Stomach smooth muscle (tissue), 2 donors: ENCODE results near the gene ARL6IP4.
A peak's percentile ranks its signal among the peaks of the same experiment; 100 is the strongest.

ENCODE experiments used
- H3K27ac ChIP-seq: one replicate; pipeline ENCODE4 v1.7.0; 2013; ENCODE audit warnings: mild to moderate bottlenecking, low read length, inconsistent platforms
- H3K27me3 ChIP-seq, 2 donors: one replicate each; pipeline ENCODE4 v1.7.0; 2013; ENCODE audit warnings: low read length in 2 of 2; ENCODE audit not compliant: insufficient read depth in 2 of 2, control insufficient read depth in 1 of 2
- H3K36me3 ChIP-seq, 2 donors: one replicate each; pipeline ENCODE4 v1.7.0; 2013; ENCODE audit warnings: low read length in 2 of 2; ENCODE audit not compliant: control insufficient read depth in 2 of 2, insufficient read depth in 2 of 2
- H3K4me1 ChIP-seq: one replicate; pipeline ENCODE4 v1.7.0; 2013; ENCODE audit warnings: low read length; ENCODE audit not compliant: control insufficient read depth, insufficient read depth
- H3K4me3 ChIP-seq, 2 donors: one replicate each; pipeline ENCODE4 v1.7.0; 2013; ENCODE audit warnings: low read length in 2 of 2
- H3K9ac ChIP-seq, 2 donors: one replicate each; pipeline ENCODE4 v1.7.0; 2013; ENCODE audit warnings: low read length in 2 of 2, mild to moderate bottlenecking in 1 of 2
- H3K9me3 ChIP-seq, 2 donors: one replicate each; pipeline ENCODE4 v1.7.0; 2013; ENCODE audit warnings: low read length in 2 of 2; ENCODE audit not compliant: control insufficient read depth in 2 of 2
- donor health status: healthy.
- donor health status: Pancreatic carcinoma.

Gene ARL6IP4

GRCh38 chr12:122959566-122960192 is 20.8 kb upstream of the ARL6IP4 start:
- peaks cover 15% of the 10 kb centered on the region for H3K4me1 ChIP-seq
- no peaks in the 10 kb centered on the region for H3K9me3 ChIP-seq
- H3K9ac ChIP-seq, result no peak overlapping the region
- no peaks in the 10 kb centered on the region for H3K27me3 ChIP-seq
- H3K27ac ChIP-seq, result no peak overlapping the region
- H3K4me3 ChIP-seq, result no peak overlapping the region
- peaks cover 0 to 2% of the 10 kb centered on the region in 2 donors for H3K36me3 ChIP-seq

- no peaks in the 10 kb centered on the region for H3K9me3 ChIP-seq
- no peak overlapping the region for H3K9ac ChIP-seq
- peaks cover 19% of the 10 kb centered on the region for H3K4me1 ChIP-seq
- H3K4me3 ChIP-seq, result no peak overlapping the region
- H3K36me3 ChIP-seq, result peaks cover 0 to 2% of the 10 kb centered on the region in 2 donors
- no peak overlapping the region for H3K27ac ChIP-seq
- H3K27me3 ChIP-seq, result no peaks in the 10 kb centered on the region
Observed at GRCh38 chr12:122960193-122960569, 20.3 kb upstream of the ARL6IP4 start.

DNA sequence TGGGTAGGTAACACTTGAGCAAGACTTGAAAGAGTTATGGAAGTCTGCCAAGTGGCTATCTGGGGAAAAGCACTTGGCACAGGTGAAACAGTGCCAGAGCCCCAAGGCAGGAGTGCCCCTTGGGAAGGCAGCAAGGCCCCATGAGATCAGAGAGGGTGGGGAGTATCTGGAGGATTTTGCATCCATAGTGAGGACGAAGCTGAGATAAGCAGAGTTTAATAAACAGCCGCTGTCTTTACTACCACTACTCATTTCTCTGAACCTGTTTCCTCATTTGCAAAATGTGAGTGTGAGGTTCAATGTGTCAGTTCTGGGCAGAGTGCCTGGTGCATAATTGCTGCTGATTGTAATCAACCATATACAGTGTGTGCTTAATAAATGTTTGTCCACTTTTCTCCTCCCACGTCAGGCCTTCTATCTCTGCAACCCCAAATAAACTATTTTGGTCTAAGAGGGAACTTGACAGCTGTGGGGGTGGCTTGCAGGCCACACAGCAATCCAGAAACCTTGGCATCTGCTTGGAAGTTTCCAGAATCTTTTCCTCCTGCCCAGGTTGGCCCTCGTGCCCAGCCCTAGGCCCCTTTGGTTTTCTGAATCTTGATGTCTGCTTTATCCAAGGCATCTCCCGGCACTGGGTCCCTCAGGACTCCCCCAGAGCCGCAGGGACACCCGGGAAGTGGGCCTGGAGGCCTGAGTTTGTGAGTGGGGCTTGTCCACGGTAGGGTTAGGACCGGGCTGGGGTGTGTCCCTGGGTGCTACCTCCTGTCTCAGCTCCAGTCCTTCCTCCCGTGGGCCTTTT is 18.8 kb upstream of the ARL6IP4 start:
- peaks cover 30% of the 10 kb centered on the region for H3K4me1 ChIP-seq
- no peaks in the 10 kb centered on the region for H3K27me3 ChIP-seq
- H3K4me3 ChIP-seq, result no peak overlapping the region
- no peaks in the 10 kb centered on the region for H3K9me3 ChIP-seq
- H3K9ac ChIP-seq, result no peak overlapping the region
- peaks cover 0 to 2% of the 10 kb centered on the region in 2 donors for H3K36me3 ChIP-seq
- no peak overlapping the region for H3K27ac ChIP-seq

GRCh38 chr12:122963941-122964265 is 16.6 kb upstream of the ARL6IP4 start:
- Histone ChIP-seq H3K9ac (no peak overlapping the region), H3K27me3 (no peaks in the 10 kb centered on the region), H3K4me1 (peaks cover 30% of the 10 kb centered on the region), H3K9me3 (no peaks in the 10 kb centered on the region), H3K4me3 (peak overlapping the region; percentile 40 to 49), H3K27ac (no peak overlapping the region), H3K36me3 (peaks cover 0 to 2% of the 10 kb centered on the region in 2 donors)

DNA sequence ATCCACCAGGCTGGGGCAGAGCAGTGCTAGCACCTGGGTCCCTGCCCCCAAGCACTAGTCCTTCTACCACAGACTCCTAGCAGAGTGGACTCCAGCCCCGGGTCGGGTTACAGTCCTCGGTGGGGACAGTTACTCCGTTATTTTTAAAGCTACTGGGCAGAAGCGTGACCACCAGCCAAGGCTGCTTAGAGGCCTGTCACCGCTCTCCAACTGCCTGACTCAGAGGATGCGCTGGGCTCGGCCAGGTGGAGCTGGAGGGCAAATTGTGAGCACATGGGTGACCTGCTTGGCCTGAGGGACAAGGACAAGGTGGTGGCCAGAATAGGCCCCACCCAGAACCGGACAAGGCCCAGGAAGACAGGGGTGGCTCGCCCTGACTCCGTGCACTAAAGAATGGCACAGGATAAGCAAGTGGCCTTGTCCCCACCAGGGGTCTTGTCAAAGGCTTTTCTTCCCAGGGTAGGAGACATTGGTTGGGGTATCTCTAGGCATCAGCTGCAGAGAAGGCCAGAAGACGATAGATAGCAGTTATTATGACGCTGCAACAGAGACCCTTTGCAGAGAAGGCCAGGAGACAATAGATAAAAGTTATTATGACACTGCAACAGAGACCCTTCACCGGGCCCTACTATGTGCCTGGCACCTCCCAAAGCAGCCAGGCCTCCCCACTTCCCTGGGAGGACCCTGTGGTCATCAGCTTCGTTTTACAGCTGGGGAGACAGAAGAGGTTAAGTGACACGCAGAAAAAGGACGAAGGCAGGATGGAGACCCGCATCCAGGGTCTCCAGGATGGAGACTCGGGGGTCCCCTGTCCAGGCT is 15.8 kb upstream of the ARL6IP4 start:
- peaks cover 30% of the 10 kb centered on the region for H3K4me1 ChIP-seq
- H3K9me3 ChIP-seq, result no peaks in the 10 kb centered on the region
- H3K27ac ChIP-seq, result no peak overlapping the region
- H3K36me3 ChIP-seq, result peaks cover 0 to under 1% of the 10 kb centered on the region in 2 donors
- no peak overlapping the region for H3K9ac ChIP-seq
- H3K4me3 ChIP-seq, result peak overlapping the region; percentile 8 to 49
- no peaks in the 10 kb centered on the region for H3K27me3 ChIP-seq

GRCh38 chr12:122965321-122965751 is 15.1 kb upstream of the ARL6IP4 start:
- Histone ChIP-seq H3K36me3 (no peaks in the 10 kb centered on the region), H3K9ac (peak overlapping the region in 1 of 2 donors; percentile 55), H3K4me3 (peak overlapping the region; percentile 80 to 81), H3K9me3 (no peaks in the 10 kb centered on the region), H3K4me1 (peaks cover 30% of the 10 kb centered on the region), H3K27me3 (no peaks in the 10 kb centered on the region), H3K27ac (no peak overlapping the region)

GRCh38 chr12:122965851-122966742 is 14.4 kb upstream of the ARL6IP4 start, which contains the start of gene ABCB9:
ABCB9 (minus strand) TSS chr12:122966463; CDS start chr12:122960235, 6,228 bp downstream.
- Histone ChIP-seq H3K27ac (peak within 1 kb of the TSS; percentile 53), H3K36me3 (no peaks in the 10 kb centered on the region), H3K4me3 (peak within 1 kb of the TSS; percentile 80 to 81), H3K4me1 (peaks cover 30% of the 10 kb centered on the region), H3K9me3 (no peaks in the 10 kb centered on the region), H3K27me3 (no peaks in the 10 kb centered on the region), H3K9ac (peak within 1 kb of the TSS; percentile 55 to 74)

GRCh38 chr12:122966743-122967550 is 13.5 kb upstream of the ARL6IP4 start:
- Histone ChIP-seq H3K27me3 (no peaks in the 10 kb centered on the region), H3K27ac (peak overlapping the region; percentile 53), H3K4me1 (peaks cover 30% of the 10 kb centered on the region), H3K9me3 (no peaks in the 10 kb centered on the region), H3K9ac (no peak overlapping the region), H3K4me3 (peak overlapping the region in 1 of 2 donors; percentile 52), H3K36me3 (no peaks in the 10 kb centered on the region)

DNA sequence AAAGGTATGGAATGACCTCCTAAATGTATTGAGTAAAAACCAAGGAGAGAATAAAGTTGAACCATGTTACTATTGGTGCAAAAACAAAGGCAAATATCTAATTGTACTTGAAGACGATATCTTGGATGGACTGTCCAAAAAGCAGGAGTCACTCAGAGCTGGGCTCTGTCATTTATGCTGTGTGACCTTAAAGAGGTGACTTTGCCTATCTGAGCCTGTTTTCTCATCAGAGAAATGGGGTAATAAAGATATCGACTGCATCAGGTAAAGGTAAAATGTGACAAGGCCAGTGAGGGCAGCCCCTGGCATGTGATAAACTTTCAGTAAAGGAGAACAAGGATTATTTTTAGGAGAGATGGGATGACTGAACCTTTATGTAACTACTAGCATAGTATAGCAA is 12.4 kb upstream of the ARL6IP4 start:
- no peaks in the 10 kb centered on the region for H3K9me3 ChIP-seq
- H3K4me3 ChIP-seq, result no peak overlapping the region
- no peak overlapping the region for H3K9ac ChIP-seq
- H3K36me3 ChIP-seq, result no peaks in the 10 kb centered on the region
- H3K27ac ChIP-seq, result no peak overlapping the region
- H3K27me3 ChIP-seq, result no peaks in the 10 kb centered on the region
- peaks cover 29% of the 10 kb centered on the region for H3K4me1 ChIP-seq
